ENCODE data around the gene NAB2.
A peak's percentile ranks its signal among the peaks of the same experiment; 100 is the strongest.

The NAB2 gene

GRCh38 chr12:57134949-57135348, 46.0 kb downstream of the NAB2 start:
- no peak for DNase-seq

GRCh38 chr12:57135527-57136326, 46.8 kb downstream of the NAB2 start:
- peak in 12 of 14 donors; percentile 25 to 86 (median 66) for DNase-seq

- DNase-seq = peak in 2 of 14 donors; percentile 29 to 71
Measured at GRCh38 chr12:57138526-57139272, 49.8 kb downstream of the NAB2 start.

- no peak for DNase-seq
Measured at GRCh38 chr12:57139796-57140649, 51.1 kb downstream of the NAB2 start.

- no peak for DNase-seq
Measured at GRCh38 chr12:57141249-57141648, 52.3 kb downstream of the NAB2 start.

- DNase-seq = no peak
Measured at GRCh38 chr12:57142121-57142520, 53.2 kb downstream of the NAB2 start.

GRCh38 chr12:57142727-57143126, 53.8 kb downstream of the NAB2 start:
- DNase-seq = peak in 5 of 14 donors; percentile 37 to 48 (median 44)

GRCh38 chr12:57143454-57143853, 54.5 kb downstream of the NAB2 start:
- DNase-seq = peak in 1 of 14 donors; percentile 64
